Right lobe of liver (tissue), 4 donors: ENCODE measurements around the gene DIPK1B.

Source experiments
- POLR2A ChIP-seq: fragments of 450-650 bp; IDR thresholded peaks from one replicate; pipeline ENCODE4 v1.6.1; 2017; ENCODE audit warnings: antibody characterized with exemption, mild to moderate bottlenecking
- TF ChIP-seq, protein P1 (sequence below), 4 donors: fragments of 200-600 bp in 3 of 4; fragments of 450-650 bp in 1 of 4; IDR thresholded peaks; one replicate each; pipeline versions ENCODE4 v1.5.1 to v1.8.0; 2016 to 2022; ENCODE audit warnings: antibody characterized with exemption in 4 of 4, mild to moderate bottlenecking in 2 of 4
- donor health status: DM: no; HTN: no; CAD: no.
- donor health status: DM: no; HTN: no; CAD: no.
- donor health status: DM: no; HTN: yes; CAD: no.

DNA sequence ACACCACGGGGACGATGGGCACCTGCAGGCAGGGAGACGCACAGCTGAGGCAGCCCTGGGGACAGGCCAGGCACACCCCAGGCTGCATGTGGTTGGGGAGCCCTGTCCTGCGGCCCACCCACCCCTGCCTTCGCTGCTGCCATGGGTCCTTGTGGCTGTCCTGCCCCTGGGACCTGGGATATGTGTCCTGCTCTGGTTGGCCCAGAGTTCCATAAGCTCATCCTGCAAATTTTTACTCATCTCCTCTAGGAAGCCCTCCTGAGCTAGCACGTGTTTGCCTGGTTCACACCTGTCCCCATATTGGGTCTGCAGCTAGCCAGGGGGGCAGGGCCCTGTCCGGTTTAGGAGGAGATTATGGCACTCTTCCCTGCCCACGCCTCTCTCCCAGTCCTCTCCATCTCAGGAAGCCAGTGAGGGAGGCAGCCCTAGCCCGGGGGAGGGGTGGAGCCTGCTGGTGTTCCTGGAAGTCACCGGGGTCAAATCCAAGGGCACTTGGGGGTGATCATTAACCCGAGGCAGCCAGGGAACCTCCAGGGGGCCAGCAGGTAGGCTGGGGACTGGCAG lies 37.5 kb upstream of the DIPK1B start:
- TF ChIP-seq, protein P1, sequence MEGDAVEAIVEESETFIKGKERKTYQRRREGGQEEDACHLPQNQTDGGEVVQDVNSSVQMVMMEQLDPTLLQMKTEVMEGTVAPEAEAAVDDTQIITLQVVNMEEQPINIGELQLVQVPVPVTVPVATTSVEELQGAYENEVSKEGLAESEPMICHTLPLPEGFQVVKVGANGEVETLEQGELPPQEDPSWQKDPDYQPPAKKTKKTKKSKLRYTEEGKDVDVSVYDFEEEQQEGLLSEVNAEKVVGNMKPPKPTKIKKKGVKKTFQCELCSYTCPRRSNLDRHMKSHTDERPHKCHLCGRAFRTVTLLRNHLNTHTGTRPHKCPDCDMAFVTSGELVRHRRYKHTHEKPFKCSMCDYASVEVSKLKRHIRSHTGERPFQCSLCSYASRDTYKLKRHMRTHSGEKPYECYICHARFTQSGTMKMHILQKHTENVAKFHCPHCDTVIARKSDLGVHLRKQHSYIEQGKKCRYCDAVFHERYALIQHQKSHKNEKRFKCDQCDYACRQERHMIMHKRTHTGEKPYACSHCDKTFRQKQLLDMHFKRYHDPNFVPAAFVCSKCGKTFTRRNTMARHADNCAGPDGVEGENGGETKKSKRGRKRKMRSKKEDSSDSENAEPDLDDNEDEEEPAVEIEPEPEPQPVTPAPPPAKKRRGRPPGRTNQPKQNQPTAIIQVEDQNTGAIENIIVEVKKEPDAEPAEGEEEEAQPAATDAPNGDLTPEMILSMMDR (IDR thresholded peaks at IDR 0.05): no peak
- TF ChIP-seq POLR2A: no peak
